Muscle of arm (tissue), 14 donors: ENCODE results near the gene TRMT1L. TPM values are rescaled to one million over a fixed set of nuclear protein-coding genes. Genes with fewer than 3 reads are reported as not detected.
"Not testable (repeated sequence)": the region's sequence is repeated elsewhere in the genome, so short reads cannot be mapped to it uniquely, and the experiment has no call there.

Experiments
- DNase-seq: peaks from one replicate; pipeline ENCODE4 v3.0.0-alpha.2; 2013
- long read RNA-seq, 11 donors: transcript quantifications; one replicate each; lab custom pipeline, GENCODE V29; 2026
- polyA plus RNA-seq, 12 donors: library from polyadenylated mRNA; unstranded; fragments of 120-200 nt; gene quantifications; one replicate each; pipeline ENCODE4 v1.2.1, GENCODE V29; 2013; ENCODE audit not compliant: insufficient read length in 12 of 12

The TRMT1L gene
- polyA plus RNA-seq, result 10 to 100 TPM in 11 of 12 donors, not detected in 1; 11.6 to 25.3 (median 18.1) TPM
- long read RNA-seq, donor 1, full-length matches to known transcripts, result 1 of 1 reads
- long read RNA-seq, donor 1, partial matches to known transcripts, result 0 of 1 reads
- long read RNA-seq, donor 1, other reads (novel, unspliced or antisense), result 0 of 1 reads
- long read RNA-seq, donor 2, full-length matches to known transcripts, result 3 of 3 reads
- long read RNA-seq, donor 2, partial matches to known transcripts, result 0 of 3 reads
- long read RNA-seq, donor 2, other reads (novel, unspliced or antisense), result 0 of 3 reads
- long read RNA-seq, donor 3, full-length matches to known transcripts, result 3 of 3 reads
- long read RNA-seq, donor 3, partial matches to known transcripts, result 0 of 3 reads
- long read RNA-seq, donor 3, other reads (novel, unspliced or antisense), result 0 of 3 reads
- long read RNA-seq, donor 4, full-length matches to known transcripts, result 1 of 1 reads
- long read RNA-seq, donor 4, partial matches to known transcripts, result 0 of 1 reads
- long read RNA-seq, donor 4, other reads (novel, unspliced or antisense), result 0 of 1 reads
- long read RNA-seq, donor 5, full-length matches to known transcripts, result 2 of 2 reads
- long read RNA-seq, donor 5, partial matches to known transcripts, result 0 of 2 reads
- long read RNA-seq, donor 5, other reads (novel, unspliced or antisense), result 0 of 2 reads
- long read RNA-seq, donor 6, full-length matches to known transcripts, result 3 of 3 reads
- long read RNA-seq, donor 6, partial matches to known transcripts, result 0 of 3 reads
- long read RNA-seq, donor 6, other reads (novel, unspliced or antisense), result 0 of 3 reads
- long read RNA-seq, donor 7, full-length matches to known transcripts, result 1 of 1 reads
- long read RNA-seq, donor 7, partial matches to known transcripts, result 0 of 1 reads
- long read RNA-seq, donor 7, other reads (novel, unspliced or antisense), result 0 of 1 reads
- long read RNA-seq, donor 8, full-length matches to known transcripts, result 5 of 5 reads
- long read RNA-seq, donor 8, partial matches to known transcripts, result 0 of 5 reads
- long read RNA-seq, donor 8, other reads (novel, unspliced or antisense), result 0 of 5 reads
- long read RNA-seq, donor 9, full-length matches to known transcripts, result 2 of 2 reads
- long read RNA-seq, donor 9, partial matches to known transcripts, result 0 of 2 reads
- long read RNA-seq, donor 9, other reads (novel, unspliced or antisense), result 0 of 2 reads
- long read RNA-seq, donor 10, full-length matches to known transcripts, result 3 of 3 reads
- long read RNA-seq, donor 10, partial matches to known transcripts, result 0 of 3 reads
- long read RNA-seq, donor 10, other reads (novel, unspliced or antisense), result 0 of 3 reads
- long read RNA-seq, donor 11, full-length matches to known transcripts, result 2 of 2 reads
- long read RNA-seq, donor 11, partial matches to known transcripts, result 0 of 2 reads
- long read RNA-seq, donor 11, other reads (novel, unspliced or antisense), result 0 of 2 reads

GRCh38 chr1:185156854-185157598, at the start of gene TRMT1L, which contains the start of gene SWT1:
Gene TRMT1L, minus strand, starts transcription at chr1:185156953. Its CDS starts 241 bp downstream, at chr1:185156712.
Gene SWT1, plus strand, starts transcription at chr1:185157167. Its CDS starts 3,675 bp downstream, at chr1:185160842.
- DNase-seq, result peak; percentile 100

- DNase-seq, result no peak
Measured at GRCh38 chr1:185200889-185201288, 44.1 kb upstream of the TRMT1L start.

GRCh38 chr1:185198712-185199111, 42.0 kb upstream of the TRMT1L start:
- DNase-seq, result not testable (repeated sequence)

- no peak for DNase-seq
Measured at GRCh38 chr1:185193756-185194155, 37.0 kb upstream of the TRMT1L start.

- DNase-seq, result peak; percentile 75
Measured at GRCh38 chr1:185170291-185170848, 13.6 kb upstream of the TRMT1L start.

- no peak for DNase-seq
Measured at GRCh38 chr1:185166106-185166505, 9.4 kb upstream of the TRMT1L start.

GRCh38 chr1:185162491-185162890, 5.7 kb upstream of the TRMT1L start:
- no peak for DNase-seq

- no peak for DNase-seq
Measured at GRCh38 chr1:185159966-185160365, 3.2 kb upstream of the TRMT1L start.

- no peak for DNase-seq
Measured at GRCh38 chr1:185158800-185159199, 2.0 kb upstream of the TRMT1L start.

- DNase-seq, result peak; percentile 29
Measured at GRCh38 chr1:185157599-185158412, 1.1 kb upstream of the TRMT1L start.

GRCh38 chr1:185156288-185156853, 382 bp downstream of the TRMT1L start:
- DNase-seq, result peak; percentile 73

GRCh38 chr1:185155600-185156287, 1.0 kb downstream of the TRMT1L start:
- DNase-seq, result no peak

GRCh38 chr1:185154912-185155513, 1.7 kb downstream of the TRMT1L start:
- DNase-seq, result no peak

GRCh38 chr1:185152187-185152767, 4.5 kb downstream of the TRMT1L start:
- no peak for DNase-seq

GRCh38 chr1:185151215-185151614, 5.5 kb downstream of the TRMT1L start:
- no peak for DNase-seq

- DNase-seq, result no peak
Measured at GRCh38 chr1:185144233-185144632, 12.5 kb downstream of the TRMT1L start.

GRCh38 chr1:185139246-185139645, 17.5 kb downstream of the TRMT1L start:
- DNase-seq, result no peak
